Stimulated activated CD4-positive, alpha-beta T cell treated with anti-CD3 and anti-CD28 coated beads, Interleukin-2, amount 100 ng/mL, for 4 hours (primary cell): ENCODE measurements around the gene PRPH2.
A peak's percentile ranks its signal among the peaks of the same experiment; 100 is the strongest.

ENCODE experiments used
- DNase-seq: peaks from one replicate; pipeline ENCODE4 v3.0.0-alpha.2; 2020; ENCODE audit warnings: low read depth

The PRPH2 gene, protein sequence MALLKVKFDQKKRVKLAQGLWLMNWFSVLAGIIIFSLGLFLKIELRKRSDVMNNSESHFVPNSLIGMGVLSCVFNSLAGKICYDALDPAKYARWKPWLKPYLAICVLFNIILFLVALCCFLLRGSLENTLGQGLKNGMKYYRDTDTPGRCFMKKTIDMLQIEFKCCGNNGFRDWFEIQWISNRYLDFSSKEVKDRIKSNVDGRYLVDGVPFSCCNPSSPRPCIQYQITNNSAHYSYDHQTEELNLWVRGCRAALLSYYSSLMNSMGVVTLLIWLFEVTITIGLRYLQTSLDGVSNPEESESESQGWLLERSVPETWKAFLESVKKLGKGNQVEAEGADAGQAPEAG

DNA sequence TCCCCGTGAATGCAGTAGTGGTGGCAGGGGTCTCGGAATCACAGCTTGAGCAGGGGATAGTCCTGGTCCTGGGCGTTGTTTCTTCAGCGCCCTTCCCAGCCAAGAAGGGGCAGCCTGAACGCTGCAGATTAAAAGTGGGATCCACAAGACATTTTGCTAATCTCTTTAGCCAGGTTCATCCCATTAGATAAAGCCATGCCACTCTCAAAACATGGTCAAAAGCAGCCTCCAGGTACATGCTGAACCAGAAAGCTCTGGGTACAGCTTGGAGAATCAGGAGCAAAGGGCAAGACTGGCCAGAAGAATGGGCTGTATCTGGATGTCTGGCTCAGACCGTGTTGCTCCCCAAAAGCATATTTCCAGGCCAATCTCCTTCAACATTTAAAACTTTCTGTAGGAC is at the start of gene PRPH2:
Gene PRPH2 (minus strand): TSS at position 101 of the 400 bp plus-strand sequence. CDS start 263 bp downstream, outside the sequence.
- no peak for DNase-seq

GRCh38 chr6:42771741-42772100 is 49.3 kb upstream of the PRPH2 start:
- DNase-seq: no peak

- DNase-seq: no peak
Measured at GRCh38 chr6:42769836-42770235, 47.4 kb upstream of the PRPH2 start.

GRCh38 chr6:42769051-42769450 is 46.7 kb upstream of the PRPH2 start:
- no peak for DNase-seq

DNA sequence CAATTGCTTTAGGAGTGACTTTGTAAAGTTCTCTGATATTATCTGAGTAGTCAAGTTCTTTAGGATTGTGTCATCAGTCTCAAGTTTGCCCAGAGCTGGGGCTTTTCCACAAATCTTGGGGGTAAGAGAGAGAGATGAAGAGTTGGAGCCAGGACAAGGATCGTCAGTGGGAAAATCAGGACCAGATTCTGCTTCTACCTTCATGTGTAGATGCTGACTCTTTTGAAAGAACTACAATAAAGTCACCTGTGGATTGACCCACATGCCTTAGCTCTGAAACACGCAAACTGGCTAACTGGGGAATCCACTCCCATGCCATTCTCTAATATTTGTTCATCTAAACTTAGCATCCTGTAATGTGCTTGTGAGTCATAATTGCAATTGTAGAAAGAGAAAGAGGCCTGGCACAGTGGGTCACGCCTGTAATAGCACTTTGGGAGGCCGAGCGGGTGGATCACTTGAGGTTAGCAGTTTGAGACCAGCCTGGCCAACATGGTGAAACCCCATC is 43.8 kb upstream of the PRPH2 start:
- DNase-seq: no peak

DNA sequence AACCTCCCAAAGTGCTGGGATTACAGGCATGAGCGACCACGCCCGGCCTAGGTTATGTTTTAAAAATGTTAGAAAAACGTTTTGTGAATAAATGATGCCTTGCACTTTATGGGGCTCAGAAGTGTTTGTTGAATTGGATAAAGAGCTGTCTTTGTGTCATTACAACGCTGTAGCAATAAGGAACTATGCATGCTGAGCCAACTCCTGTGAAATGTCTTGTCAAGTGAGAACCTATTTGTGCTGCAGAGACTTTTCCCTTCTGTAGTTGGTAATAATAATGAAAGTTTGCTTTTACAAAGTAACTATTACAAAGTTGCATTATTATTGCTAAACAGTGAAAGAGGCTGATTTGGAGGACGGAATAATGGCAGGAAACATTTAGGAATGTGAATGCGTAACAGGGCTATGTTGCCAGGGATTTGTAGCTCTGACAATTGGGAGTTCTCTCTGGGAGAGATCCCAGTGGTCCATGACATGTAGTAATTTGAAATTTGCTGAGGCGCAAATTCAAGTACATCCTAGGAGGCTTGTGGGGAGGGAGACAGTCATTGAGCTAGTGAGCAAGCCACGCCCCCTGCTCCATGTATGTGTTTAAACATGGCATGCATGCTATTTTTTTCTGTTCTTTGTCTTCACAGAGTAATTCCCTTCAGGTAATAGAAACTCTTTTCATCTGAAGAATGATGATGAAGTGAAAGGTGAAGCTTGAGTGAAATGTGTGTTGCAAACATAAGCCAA is 42.7 kb upstream of the PRPH2 start:
- no peak for DNase-seq

GRCh38 chr6:42762950-42763349 is 40.6 kb upstream of the PRPH2 start:
- DNase-seq: no peak

GRCh38 chr6:42762426-42762859 is 40.0 kb upstream of the PRPH2 start:
- no peak for DNase-seq

- DNase-seq: no peak
Measured at GRCh38 chr6:42761287-42762067, 39.1 kb upstream of the PRPH2 start.

DNA sequence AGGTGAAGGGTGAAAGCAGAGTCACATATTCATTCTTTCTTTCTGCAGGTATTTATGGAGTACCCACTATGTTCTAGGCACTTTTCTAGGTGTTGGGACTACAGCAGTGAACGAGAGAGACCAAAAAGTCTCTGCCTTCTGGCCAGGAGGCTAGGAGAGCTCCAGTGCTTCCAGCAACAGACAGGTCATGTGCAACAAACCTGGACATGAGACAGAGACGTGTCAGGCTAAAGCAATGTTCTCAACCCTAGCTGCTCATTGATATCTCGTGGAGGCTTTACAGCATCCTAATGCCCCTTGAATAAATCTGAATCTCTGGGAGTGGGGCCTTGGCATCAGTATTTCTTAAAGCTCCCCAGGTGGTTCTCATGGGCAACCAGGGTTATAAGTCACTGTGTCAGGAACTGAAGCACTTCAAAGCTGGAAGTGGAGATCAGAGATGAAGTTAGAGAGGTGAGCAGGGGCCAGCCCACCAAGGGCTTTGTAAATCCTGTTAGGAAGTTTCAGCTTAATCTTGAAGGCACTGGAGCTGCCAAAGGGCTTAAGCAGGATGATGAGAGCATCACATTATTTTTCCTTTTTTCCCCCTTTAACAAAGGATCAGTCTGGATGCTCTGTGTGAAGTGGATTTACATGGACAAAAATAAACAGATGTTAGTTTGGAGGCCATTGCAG is 36.5 kb upstream of the PRPH2 start:
- DNase-seq: no peak

GRCh38 chr6:42756722-42757121 is 34.3 kb upstream of the PRPH2 start:
- DNase-seq: no peak

GRCh38 chr6:42754759-42755158 is 32.4 kb upstream of the PRPH2 start:
- DNase-seq: no peak

DNA sequence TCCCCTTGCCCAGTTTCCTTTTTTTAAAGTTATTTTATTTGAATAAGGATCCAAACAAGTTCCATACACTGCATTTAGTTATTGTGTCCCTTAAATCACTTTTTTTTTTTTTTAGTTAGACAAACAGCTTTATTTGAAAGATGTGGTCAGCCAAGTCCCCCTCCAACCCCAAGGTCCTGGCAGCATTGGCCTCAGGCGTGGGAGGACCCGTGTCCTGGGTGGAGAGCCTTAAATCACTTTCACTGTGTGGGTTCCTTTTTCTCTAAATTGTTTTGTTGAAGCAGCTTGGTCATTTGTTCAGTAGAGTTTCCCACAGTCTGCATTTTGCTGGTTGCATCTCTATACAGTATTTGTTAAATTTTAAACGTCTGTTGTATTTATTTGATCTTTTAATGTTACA is 28.7 kb upstream of the PRPH2 start:
- no peak for DNase-seq

GRCh38 chr6:42748203-42748898 is 26.0 kb upstream of the PRPH2 start:
- no peak for DNase-seq

DNA sequence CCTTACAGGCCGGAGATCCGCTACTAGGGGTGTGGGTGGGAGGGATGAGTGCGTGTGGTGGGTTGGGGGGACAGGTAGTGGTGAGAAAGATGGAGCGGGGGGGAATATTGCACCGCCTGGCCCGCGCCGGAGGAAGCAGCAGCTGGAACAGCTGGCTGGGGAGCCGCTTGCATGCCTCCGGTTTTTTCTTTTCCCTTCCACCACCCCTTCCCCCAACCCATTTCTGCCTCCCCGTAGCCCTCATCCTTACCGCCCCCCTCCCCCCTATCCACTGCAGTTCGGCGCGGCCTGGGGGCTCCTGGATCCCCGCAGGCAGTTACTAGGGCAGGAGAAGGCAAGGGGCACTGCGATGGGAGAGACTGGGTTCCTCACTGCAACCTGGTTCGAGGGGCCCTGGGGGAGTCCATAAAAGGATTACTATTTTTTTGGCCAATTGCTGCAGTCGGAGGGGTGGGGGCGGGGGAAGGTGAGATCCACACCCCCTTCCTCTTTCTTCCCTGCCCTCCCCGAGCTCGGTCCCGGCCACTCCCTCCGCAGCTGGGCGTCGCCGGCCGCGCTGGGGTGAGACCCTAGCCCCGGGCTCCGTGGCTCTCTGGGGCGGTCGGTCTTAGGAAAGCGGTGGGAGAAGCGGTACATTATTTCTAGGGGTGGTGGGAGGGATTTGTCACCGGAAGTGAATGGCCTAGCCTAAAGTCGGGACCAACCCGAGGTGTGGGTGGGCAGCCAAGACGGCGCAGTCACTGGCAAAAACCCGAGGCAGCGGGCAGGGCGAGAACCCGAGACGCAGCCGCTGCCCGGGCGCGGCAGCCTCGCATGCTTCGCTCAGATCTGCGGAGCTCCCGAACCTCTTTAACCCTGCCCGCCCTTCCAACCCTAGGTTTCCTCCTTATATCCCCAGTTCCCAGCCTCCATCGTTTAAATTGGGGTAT is 24.3 kb upstream of the PRPH2 start:
- DNase-seq: peak; percentile 52

- peak; percentile 90 for DNase-seq
Measured at GRCh38 chr6:42745640-42746462, 23.5 kb upstream of the PRPH2 start, which contains the start of gene TBCC. Gene TBCC (minus strand): TSS chr6:42746103. CDS start chr6:42746073, 30 bp downstream.

- no peak for DNase-seq
Measured at GRCh38 chr6:42745083-42745639, 22.8 kb upstream of the PRPH2 start.

DNA sequence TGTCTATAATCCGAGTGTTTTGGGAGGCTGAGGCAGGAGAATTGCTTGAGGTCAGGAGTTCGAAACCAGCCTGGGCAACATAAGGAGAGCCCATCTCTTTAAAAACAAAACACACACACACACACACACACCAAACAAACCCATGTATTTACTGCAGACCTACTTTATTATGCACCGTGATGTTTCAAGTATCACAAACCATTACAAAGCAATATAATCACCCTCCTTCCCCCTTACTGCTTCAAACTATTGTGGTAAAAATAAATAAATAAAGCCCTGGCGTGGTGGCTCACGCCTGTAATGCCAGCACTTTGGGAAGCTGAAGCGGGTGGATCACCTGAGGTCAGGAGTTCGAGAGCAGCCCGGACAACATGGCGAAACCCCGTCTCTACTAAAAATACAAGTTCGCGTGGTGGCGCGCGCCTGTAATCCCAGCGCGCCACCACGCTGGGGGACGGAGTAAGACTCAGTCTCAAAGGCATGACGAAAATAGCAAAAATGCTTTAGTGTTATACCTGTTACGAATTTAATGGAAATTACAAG is 22.0 kb upstream of the PRPH2 start:
- DNase-seq: no peak
